Mesodermal cell (in vitro differentiated cells): ENCODE results near the gene C10orf88.

Experiments
- H3K27ac ChIP-seq: 2 replicates; pipeline ENCODE4 v1.7.0; 2013; ENCODE audit warnings: mild to moderate bottlenecking, low read depth, low read length, moderate library complexity; ENCODE audit not compliant: severe bottlenecking
- H3K36me3 ChIP-seq: 2 replicates; pipeline ENCODE4 v1.7.1; 2013; ENCODE audit warnings: mild to moderate bottlenecking, low read length, moderate library complexity; ENCODE audit not compliant: control insufficient read depth, insufficient read depth
- H3K4me1 ChIP-seq: one replicate; pipeline ENCODE4 v1.7.1; 2013; ENCODE audit warnings: mild to moderate bottlenecking, low read length; ENCODE audit not compliant: insufficient read depth, control insufficient read depth, poor library complexity, severe bottlenecking
- H3K4me3 ChIP-seq: 2 replicates; pipeline ENCODE4 v1.7.0; 2013; ENCODE audit warnings: low read length, control low read depth, mild to moderate bottlenecking; ENCODE audit not compliant: insufficient read depth, poor library complexity, severe bottlenecking; ENCODE audit errors: extremely low read depth
- H3K9me3 ChIP-seq: 2 replicates; pipeline ENCODE4 v1.7.1; 2013; ENCODE audit warnings: mild to moderate bottlenecking, low read length, moderate library complexity; ENCODE audit not compliant: control insufficient read depth
- WGBS, 2 experiments: methylation state at CpG; one replicate each; pipeline ENCODE4 v1.1.5; 2013; ENCODE audit warnings: missing lambda C conversion rate in 2 of 2; ENCODE audit not compliant: insufficient coverage in 2 of 2; 5-methylcytosine and 5-hydroxymethylcytosine counted together

C10orf88 gene

DNA sequence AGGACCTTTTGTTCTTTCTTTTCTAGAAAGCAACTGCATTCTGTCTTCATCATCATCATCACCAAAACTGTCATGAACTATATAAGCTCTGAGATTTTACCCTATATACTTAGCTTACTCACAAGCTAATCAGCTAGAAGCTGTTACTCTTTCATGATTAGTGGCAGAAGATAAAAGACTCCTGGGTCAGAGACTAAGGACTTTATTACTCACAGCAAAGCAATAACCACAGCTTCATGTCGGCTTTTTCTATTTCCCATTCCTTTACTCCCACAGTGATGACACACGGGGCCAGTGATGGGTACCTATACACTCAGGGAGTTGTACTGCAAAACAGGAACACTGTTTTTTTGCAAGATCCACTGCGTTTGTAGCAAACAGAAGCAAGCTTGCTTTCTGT lies 8.4 kb upstream of the C10orf88 start:
- no peak overlapping the region for H3K27ac ChIP-seq
- WGBS, 2 experiments = 63 to 68% methylated on average over 2 to 3 of the region's 3 CpGs
- H3K36me3 ChIP-seq = no peaks in the 10 kb centered on the region
- no peak overlapping the region for H3K4me3 ChIP-seq
- no peaks in the 10 kb centered on the region for H3K4me1 ChIP-seq
- H3K9me3 ChIP-seq = no peaks in the 10 kb centered on the region

DNA sequence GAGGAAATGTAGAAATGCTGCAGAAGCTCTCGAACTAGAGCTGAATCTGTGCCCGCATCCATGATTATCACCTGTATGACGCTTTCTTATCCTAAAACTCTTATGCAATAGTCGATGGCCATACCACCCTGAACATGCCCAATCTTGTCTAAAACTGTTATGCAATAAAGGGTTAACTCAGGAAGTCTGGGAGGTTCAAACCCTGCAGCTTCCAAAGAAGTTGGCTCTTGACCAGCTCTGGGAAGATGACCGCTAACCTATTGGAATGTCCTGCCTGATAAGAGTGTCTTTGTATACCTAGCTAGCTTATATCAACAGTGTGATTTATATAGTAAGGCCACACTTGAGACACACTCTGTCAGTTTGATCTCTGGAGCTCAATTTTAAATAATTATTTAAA lies 3.4 kb upstream of the C10orf88 start:
- no peak overlapping the region for H3K4me3 ChIP-seq
- peaks cover 4% of the 10 kb centered on the region for H3K36me3 ChIP-seq
- H3K4me1 ChIP-seq = no peaks in the 10 kb centered on the region
- WGBS, 2 experiments = 90 to 100% methylated on average over 1 to 3 of the region's 5 CpGs
- H3K9me3 ChIP-seq = peaks cover 7% of the 10 kb centered on the region
- no peak overlapping the region for H3K27ac ChIP-seq

DNA sequence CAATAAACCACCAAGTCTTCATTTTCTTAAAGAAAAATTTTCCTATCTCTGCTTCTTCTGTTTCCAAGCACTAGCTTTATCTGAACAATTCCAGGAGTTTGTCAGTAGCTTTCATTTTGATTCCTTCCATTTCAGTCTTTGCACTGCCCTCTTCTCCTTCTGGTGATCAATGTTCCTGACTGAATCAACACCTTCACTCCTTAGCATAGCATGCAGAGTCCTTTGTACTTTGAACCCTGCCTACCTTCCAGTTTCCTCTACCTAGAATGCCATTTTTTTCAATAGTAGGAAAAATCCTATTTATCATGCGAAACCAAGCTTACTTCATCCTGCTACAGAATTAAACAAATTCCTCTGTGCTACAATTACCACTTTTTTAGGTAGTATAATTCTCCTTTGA lies 1.9 kb upstream of the C10orf88 start:
- WGBS, 2 experiments = 100% methylated on average over 1 of the region's 1 CpG; no CpG with 5 or more reads in 1 of the 2 experiments
- no peaks in the 10 kb centered on the region for H3K4me1 ChIP-seq

GRCh38 chr10:122954731-122955050 lies 664 bp upstream of the C10orf88 start:
- H3K4me3 ChIP-seq = peak overlapping the region; percentile 67
- peaks cover 11% of the 10 kb centered on the region for H3K36me3 ChIP-seq

More for the DNA sequence above, 1.9 kb upstream of the C10orf88 start:
- Histone ChIP-seq H3K9me3 (peaks cover 7% of the 10 kb centered on the region), H3K36me3 (peaks cover 11% of the 10 kb centered on the region), H3K27ac (no peak overlapping the region), H3K4me3 (no peak overlapping the region)

GRCh38 chr10:122949296-122949695 lies 4.7 kb downstream of the C10orf88 start:
- H3K4me3 ChIP-seq = no peak overlapping the region
- WGBS, 2 experiments = 100% methylated on average over 1 of the region's 3 CpGs
- H3K9me3 ChIP-seq = no peaks in the 10 kb centered on the region
- no peaks in the 10 kb centered on the region for H3K4me1 ChIP-seq
- peaks cover 36% of the 10 kb centered on the region for H3K36me3 ChIP-seq
- no peak overlapping the region for H3K27ac ChIP-seq

More at GRCh38 chr10:122954731-122955050, 664 bp upstream of the C10orf88 start:
- WGBS, 2 experiments = 94 to 99% methylated on average over 10 of the region's 13 CpGs
- no peaks in the 10 kb centered on the region for H3K4me1 ChIP-seq
- H3K27ac ChIP-seq = no peak overlapping the region
- peaks cover 7% of the 10 kb centered on the region for H3K9me3 ChIP-seq

DNA sequence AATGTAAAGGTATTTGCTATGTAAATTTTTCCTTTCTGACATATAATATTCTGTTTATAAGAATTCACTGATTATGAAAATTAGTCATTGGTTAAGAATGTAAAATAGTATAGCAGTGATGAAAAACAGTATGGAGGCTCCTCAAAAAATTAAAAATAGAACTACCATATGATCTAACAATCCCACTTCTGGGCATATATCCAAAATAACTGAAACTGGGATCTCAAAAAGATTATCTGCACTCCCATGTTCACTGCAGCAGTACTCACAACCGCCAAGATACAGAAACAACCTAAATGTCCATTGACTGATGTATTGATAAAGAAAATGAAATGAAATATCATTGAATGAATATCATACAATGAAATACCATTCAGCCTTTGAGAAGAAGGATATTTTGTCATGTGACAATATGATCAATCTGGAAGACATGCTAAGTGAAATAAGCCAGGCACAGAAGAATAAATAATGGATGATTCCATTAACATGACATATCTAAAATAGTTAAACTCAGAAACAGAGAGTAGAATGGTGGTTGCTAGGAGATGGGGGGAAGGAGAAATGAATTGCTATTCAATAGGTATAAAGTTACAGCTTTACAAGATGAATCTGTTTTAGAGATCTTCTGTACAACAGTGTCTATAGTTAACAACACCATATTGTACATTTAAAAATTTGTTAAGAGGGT lies 14.0 kb downstream of the C10orf88 start:
- H3K9me3 ChIP-seq = no peaks in the 10 kb centered on the region
- no peaks in the 10 kb centered on the region for H3K4me1 ChIP-seq
- H3K36me3 ChIP-seq = peaks cover 40% of the 10 kb centered on the region
- H3K4me3 ChIP-seq = no peak overlapping the region
- WGBS, 2 experiments = no CpG with 5 or more reads among the region's 1 CpG
- H3K27ac ChIP-seq = no peak overlapping the region

GRCh38 chr10:122939133-122939855 lies 14.7 kb downstream of the C10orf88 start:
- H3K4me3 ChIP-seq = no peak overlapping the region
- WGBS, 2 experiments = no CpG with 5 or more reads among the region's 1 CpG
- no peaks in the 10 kb centered on the region for H3K4me1 ChIP-seq
- no peak overlapping the region for H3K27ac ChIP-seq
- H3K9me3 ChIP-seq = no peaks in the 10 kb centered on the region
- peaks cover 39% of the 10 kb centered on the region for H3K36me3 ChIP-seq

- WGBS, 2 experiments = 83 to 95% methylated on average over 3 of the region's 6 CpGs
- Histone ChIP-seq H3K4me3 (no peak overlapping the region), H3K27ac (no peak overlapping the region), H3K36me3 (peaks cover 9% of the 10 kb centered on the region), H3K9me3 (no peaks in the 10 kb centered on the region), H3K4me1 (no peaks in the 10 kb centered on the region)
These were observed 22.7 kb downstream of the C10orf88 start for GRCh38 chr10:122931088-122931906.

- Histone ChIP-seq H3K4me1 (no peaks in the 10 kb centered on the region), H3K27ac (no peak overlapping the region), H3K9me3 (no peaks in the 10 kb centered on the region), H3K4me3 (no peak overlapping the region), H3K36me3 (peaks cover 5% of the 10 kb centered on the region)
- WGBS, 2 experiments = no CpG with 5 or more reads among the region's 1 CpG
These were observed 23.9 kb downstream of the C10orf88 start for GRCh38 chr10:122930140-122930539.

GRCh38 chr10:122915700-122916099 lies 38.3 kb downstream of the C10orf88 start:
- WGBS, 2 experiments = 83 to 100% methylated on average over 1 of the region's 2 CpGs
- no peaks in the 10 kb centered on the region for H3K36me3 ChIP-seq
- no peak overlapping the region for H3K4me3 ChIP-seq
- H3K27ac ChIP-seq = no peak overlapping the region
- no peaks in the 10 kb centered on the region for H3K4me1 ChIP-seq
- no peaks in the 10 kb centered on the region for H3K9me3 ChIP-seq
